Midbrain (tissue), 1 donor: Measurements from ENCODE around the gene RERG.
"Not testable (repeated sequence)": the region's sequence is repeated elsewhere in the genome, so short reads cannot be mapped to it uniquely, and the experiment has no call there.

Experiments used
- DNase-seq: peaks from one replicate; lab custom pipeline; 2025; lab: John Stamatoyannopoulos, UW

RERG gene, protein sequence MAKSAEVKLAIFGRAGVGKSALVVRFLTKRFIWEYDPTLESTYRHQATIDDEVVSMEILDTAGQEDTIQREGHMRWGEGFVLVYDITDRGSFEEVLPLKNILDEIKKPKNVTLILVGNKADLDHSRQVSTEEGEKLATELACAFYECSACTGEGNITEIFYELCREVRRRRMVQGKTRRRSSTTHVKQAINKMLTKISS

DNA sequence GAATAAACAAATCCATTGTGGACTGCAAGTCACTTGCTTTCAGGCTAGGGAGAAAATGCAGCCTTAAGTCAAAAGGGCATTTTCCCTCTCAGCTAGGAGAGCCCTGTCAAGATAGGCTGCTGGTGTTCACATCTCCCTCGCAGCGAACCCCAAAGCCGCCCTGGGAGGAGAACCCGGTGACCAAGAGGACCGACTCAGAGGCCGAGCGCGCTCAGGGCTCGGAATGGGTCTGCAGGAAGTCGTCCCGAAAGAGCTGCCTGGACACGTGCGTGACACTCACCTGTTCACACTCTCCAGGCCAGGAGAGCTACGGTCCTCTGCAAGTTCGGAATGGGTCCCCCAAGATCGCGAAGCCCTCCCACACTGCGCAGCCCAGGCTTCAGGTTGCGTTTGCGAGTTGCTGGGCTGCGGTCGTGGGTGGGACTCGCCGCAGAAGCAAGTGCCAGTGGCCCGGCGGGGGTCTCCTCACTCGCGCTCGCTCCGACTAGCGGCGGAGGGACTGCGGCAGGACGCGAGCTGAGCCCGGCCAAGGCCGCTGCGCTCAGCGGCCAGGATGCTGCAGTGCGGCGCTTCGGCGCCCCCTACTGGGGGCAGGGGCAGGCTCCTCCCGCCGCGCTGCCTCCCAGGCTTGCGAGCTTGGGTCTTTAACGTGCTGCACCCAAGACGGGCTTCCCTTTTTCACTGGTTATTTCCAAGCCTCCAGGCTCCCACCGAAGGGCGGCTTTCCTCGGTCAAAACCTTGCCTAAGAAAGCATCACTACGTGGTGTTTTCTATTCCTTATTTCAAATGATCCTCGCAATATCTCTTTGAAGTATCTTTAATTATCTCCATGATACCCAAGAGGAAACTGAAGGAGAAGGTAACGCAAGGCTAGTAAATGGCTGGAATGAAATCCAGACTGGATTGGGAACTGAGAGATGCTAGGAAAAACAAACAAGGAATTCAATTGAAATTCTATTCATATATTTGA is at the start of gene RERG:
RERG (minus strand) TSS at position 503 of the 971 bp plus-strand sequence. CDS start 3,928 bp downstream, outside the sequence.
- DNase-seq: peak; percentile 88

DNA sequence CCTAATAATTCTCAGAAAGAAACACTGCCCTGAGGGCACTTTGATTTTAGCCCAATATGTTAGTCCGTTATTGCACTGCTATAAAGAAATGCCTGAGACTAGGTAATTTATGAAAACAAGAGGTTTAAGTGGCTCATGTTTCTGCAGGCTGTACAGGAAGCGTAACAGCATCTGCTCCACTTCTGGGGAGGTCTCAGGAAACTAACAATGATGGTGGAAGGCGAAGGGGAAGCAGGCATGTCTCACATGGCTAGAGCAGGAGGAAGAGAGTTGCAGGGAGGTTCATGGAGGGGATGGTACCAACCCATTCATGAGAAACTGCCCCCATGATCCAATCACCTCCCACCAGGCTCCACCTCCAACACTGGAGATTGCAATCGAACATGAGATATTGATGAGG is 49.4 kb upstream of the RERG start:
- DNase-seq: no peak

DNA sequence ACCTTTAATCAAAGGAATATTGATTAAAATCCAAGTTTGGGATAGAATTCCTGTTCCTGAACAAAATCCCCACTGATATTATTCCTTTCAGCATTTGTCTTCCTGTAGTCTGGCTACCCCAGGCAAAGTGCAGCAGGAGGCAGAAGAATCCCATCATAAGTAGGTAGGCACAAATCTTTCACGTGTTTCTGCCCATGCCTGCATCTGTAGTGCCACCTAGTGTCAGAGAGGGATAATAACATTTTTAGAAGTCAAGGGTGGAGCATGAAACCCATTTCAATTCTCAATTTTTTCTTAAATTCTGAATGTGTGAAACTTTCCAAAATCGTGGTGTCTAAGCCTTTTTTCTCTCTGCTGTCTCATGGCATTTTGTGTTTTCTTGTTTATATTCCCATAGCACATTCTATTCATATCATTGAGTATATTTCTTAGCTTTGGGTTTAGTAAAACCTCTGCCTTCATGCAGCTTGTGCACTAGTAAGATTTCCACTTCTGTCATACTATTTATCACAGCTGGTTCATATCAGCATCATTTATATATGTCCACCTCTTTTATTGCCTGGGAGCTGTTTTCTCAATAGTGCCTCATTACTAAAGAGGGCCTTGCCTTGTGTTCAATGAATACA is 47.8 kb upstream of the RERG start:
- peak; percentile 45 for DNase-seq

DNA sequence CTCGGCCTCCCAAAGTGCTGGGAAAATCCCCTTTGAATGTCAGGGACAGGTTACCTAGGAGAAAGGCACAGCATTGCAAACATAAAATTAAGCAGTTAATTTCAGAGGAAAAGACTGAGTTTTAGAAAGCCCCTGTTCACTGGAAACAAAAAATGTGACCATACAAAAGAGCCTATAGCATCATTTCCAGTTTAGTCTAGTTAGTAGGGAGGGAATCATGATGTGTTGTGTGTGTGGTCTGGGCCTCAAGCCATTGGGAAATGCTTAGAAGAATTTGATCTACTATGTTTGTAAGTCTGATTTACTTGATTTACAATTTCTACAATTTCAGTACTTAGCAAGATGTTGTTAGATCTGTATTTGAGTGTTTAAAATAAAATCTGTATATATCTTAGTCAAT is 47.1 kb upstream of the RERG start:
- DNase-seq: no peak

DNA sequence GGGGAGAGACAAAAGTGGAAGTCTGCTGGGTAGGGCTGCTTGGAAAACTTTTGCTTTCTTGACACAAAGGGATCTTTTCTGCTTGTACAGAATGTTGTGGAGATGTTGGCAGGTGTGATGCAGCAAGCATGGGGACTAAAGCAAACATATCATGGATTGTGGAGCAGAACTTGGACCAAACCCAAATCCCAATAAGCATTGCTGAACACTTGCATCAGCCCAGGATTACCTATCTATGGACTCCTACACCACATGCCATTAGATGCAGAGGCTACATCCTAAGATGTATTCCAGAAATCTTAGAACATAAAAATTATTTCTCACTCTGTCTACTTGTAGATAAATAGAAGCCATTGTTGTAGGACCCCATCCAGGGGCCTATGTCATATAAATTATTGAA is 44.7 kb upstream of the RERG start:
- no peak for DNase-seq

DNA sequence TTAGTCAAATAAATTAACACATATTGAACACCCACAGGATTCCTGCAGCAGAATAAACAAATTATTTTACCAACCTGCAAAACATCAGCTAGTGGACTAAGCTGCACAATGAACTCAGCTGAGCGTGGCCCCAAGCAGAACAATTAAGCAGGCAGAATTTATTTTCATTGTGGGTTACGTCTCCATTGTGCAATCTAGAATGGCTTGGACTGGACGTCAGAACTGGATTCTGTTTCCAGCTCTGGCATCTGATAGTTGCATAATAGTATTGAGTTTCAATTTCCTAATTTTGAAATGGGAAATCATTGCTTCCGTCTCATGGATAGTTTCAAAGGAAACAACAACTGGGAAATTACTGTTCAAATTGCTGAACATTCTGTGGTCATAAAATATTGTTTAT is 35.5 kb upstream of the RERG start:
- DNase-seq: no peak

DNA sequence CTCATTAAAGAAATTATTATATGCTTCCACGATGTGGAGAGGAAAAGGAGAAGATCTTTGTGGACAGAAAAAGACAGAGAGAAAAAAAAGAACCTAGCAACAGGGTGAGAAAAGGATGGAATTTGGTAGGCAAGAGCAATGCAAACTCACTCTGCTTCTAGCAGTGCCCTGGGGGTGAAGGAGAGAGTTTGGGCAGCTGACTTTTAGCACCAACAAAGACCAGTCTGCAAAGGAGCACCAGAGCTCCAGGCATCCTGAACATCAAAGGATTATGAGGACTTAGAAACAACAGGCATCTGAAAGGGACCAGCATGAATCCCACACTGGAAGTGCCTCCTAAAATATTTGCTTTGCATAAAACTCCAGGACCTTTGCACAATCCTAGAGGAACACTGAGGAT is 32.8 kb upstream of the RERG start:
- DNase-seq: no peak

DNA sequence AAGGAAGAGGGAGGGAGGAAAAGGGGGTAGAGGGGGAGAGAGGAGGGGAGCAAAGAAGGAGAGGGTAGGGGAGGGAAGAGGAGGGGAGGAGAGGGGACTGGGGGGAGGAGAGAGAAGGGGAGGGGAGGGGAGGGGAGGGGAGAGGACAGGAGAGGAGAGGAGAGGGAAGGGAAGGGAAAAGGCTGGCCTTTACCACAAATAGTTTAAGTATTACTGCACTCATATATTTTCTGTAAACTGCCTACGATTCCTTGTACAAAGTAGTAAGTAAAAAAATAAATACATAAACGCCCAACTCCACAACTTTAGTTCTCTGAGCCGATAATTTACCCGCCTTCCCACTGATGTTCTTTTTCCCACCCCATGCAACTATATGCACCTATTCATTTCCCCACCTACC is 23.7 kb upstream of the RERG start:
- no peak for DNase-seq

DNA sequence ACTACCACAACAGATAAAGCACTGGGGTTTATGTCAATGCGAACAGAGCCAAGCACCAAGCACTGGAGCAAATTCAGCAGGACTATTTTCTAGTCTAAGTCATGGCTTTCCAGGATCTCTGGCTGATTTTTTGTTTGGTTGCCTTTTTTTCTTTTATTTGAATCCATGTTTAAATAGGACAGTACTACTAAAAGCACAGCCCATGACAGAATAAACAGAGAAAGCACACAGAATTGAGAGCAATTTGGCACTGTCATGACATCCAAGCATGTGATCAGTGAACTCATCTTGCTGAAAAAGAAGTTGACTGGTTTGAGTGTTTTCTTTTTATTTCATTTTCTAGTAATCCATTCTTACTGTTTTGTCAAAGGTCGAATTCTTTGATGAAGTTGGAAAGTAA is 23.1 kb upstream of the RERG start:
- DNase-seq: no peak

DNA sequence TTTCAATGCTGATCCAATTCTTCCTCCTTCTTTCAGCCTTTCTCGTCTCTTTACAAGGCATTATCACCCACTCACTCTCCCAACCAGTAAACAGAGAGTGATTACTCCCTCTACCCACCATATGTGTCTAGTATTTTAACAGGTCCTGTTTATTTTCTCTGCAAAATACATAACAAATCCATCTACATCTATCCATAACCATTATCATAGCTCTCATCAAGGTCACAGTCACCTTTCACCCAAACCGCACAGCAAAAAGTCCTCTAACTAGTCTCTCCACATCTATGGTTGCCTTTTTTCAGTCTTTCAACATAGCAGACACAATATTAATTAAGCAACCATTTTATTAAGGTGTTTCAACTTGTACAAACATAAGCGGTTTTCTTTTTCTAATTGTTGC is 21.9 kb upstream of the RERG start:
- DNase-seq: no peak

DNA sequence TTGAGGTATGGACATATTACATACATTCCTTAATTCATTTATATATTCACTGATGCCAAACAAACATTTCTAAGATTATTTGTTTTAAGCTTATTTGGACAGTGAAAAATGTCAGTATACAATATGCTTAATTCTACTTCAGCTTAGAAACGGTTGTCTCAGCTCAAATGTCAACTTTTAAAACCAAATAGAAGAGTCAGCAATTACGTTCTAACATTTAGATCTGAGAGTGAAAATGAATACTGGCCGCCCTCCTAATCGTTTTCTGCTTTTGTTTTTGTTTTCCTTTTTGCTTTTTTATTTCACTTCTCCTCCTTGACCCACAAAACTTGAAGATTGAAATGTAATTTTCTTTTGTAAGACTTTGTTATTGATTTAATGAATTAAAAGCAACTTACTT is 19.7 kb upstream of the RERG start:
- no peak for DNase-seq

DNA sequence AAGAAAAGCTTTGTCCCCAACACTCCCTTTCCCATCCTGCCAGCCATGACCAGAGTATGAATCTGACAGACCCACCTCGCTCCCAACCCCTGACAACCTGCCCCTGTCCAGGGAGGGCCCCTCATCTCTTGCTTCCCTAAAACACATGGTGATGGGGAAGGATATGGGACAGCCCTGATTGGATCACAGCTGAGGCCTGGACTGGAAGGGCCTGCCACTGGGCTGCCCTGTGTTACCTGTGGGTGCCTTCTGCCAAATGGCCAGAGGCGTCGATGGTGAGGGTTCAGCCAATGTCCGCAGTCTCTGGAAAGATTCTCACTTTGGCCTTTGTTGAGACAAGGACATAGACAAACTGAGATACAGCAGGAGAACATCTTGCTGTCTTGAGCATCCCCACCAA is 13.3 kb upstream of the RERG start:
- no peak for DNase-seq

DNA sequence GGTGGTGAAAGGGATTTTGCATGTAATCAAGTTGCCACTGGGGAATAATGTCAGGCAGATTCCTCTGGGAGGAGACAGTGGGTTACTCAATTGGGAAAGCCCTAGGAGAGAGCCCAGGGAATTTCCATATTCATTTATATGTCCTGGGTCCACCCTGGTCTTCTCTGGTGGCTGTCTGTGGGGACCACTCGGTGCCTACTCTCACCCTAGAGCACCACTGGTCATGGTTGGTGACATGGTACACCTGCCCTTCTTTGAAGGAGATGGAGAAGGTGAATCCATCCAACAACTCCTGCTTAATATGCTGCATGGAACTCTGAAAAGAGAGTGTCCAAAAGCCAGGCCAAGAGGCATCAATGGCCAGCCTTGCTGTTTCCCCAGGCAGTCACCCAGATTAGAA is 12.8 kb upstream of the RERG start:
- no peak for DNase-seq

DNA sequence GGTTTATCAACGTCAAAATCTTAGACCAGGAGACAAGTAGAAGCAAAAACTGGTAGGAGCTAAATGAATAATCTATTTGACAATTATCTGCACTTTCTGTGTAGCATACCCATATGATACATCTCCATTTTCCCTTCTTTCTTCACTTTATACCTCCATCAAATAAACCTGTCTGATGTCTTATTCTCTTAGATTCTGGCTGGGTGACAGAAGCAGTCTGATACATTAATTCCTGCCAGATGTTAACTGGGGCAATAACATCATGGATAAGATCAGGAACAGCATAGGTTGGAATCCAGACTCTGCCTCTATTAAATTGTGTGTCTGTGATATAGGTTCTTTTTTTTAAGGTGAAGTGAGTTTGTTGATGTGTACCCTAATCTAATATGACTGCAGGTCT is 11.7 kb upstream of the RERG start:
- no peak for DNase-seq

DNA sequence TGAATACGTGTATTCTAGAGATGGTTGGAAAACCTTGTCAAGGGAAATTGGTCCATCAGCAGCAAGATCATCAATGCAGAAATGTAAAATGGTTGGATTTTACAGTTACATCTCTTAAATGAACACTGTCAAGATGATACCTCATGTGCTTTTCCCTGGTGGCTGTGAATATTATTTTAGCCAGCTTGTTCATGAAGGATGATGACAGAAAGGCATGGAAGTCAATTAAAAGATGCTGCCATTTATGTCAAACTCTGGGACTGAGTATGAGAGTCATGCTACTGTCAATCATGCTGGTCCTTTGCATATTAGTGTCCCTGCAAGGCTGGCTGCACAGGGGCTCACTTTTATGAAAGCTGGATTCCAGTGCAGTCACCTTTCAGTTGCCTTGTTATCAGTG is 10.3 kb upstream of the RERG start:
- DNase-seq: no peak

DNA sequence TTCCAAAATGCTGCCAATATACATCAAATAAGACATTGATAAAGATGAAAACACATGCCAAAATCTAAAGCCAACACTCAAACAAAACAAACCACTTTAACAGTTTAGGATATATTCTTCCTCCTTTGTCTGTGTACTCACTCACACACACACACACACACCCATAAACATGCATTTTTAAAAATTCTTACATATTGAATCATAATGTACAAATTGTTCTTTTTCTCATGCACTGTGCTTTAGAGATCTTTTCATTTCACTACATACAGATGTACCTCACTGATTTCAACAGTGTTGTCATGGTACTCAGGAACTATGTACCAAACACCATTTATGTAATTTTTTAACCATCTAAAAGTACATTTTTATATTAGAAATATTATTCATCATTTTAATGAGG is 9.5 kb upstream of the RERG start:
- no peak for DNase-seq

DNA sequence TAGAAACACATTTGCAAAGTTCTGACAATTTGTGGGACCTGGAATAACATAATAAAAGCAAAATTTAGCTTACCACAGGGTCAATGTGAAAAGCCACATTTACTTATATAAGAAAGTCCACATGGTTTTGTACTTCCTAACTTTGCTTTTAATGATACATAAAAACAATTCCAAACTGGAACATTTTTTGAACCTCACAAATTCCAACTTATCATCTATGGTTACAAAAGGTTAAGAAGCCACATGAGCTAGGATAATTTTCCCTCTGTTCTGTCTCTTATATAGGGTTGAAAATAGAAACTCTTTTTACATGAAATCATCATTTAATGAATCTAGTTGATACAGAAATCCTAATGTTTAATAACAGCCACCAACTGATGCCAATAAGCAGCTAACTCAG is 8.9 kb upstream of the RERG start:
- DNase-seq: no peak

DNA sequence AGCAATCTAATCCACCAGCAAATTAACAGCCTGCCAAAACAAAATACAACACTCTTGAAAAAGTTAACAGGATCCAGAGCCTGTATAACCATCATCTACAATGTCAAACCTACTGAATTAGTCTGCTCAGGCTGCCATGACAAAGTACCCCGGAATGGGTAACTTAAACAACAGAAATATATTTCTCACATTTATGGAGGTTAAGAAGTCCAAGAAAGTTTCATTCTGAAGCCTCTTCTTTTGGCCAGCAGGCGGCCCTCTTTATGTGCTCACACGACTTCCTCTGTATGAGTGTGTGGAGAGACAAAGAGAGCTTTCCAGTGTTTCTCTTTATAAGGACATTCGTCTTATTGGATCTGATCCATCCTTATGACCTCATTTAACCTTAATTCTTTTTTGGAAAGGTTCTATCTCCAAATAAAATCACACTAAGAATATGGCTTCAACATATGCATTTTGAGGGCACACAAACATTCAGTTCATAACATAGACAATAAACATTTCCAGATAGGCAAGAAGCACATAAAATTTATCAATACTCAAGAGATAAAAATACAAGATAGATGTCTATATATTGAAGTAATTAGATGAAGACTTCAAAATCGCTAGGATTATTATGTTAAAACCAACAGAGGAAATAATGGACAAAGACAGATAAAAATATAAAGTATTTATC is 5.9 kb upstream of the RERG start:
- no peak for DNase-seq

DNA sequence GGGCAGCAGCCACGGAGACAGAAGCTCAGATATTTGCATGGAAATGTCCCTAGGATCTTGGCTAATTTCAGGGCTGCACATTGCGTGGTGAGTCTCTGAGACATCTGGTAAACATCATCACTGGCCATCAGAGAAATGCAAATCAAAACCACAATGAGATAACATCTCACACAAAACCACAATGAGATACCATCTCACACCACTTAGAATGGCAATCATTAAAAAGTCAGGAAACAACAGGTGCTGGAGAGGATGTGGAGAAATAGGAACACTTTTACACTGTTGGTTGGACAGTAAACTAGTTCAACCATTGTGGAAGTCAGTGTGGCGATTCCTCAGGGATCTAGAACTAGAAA is 4.6 kb upstream of the RERG start:
- DNase-seq: not testable (repeated sequence)

DNA sequence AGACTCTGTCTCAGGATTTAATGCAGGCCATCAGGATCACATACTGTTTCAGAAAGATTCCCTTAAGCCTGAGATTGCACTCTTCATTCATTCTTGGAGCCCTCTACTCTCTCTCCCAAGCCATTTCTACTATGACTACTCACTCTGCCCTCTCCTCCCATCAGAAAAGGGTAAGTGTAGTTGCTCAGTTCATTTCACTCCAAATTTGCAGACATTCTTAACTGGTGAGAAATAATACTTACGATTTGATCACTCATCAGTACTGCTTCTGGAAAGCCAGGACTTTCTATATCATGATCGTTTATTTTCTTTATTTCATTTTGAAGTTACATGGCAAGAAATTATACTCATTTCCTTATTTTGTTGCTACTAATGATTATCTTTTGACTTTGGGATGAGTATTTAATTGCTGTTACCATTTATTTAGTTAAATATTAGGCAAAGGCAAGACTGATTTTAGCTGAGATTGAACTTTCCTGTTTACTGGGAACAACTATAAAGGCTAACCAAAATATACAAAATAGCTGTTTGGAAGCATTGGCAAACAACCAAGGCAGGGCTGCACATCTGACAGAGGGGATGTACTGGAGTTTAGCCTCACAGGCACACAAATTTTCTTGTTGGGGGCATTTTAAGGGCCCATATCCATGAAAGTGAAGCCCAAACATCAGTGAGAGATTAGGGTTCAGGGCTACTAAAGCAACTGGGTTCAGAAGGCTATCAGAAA is 4.1 kb upstream of the RERG start:
- DNase-seq: no peak

DNA sequence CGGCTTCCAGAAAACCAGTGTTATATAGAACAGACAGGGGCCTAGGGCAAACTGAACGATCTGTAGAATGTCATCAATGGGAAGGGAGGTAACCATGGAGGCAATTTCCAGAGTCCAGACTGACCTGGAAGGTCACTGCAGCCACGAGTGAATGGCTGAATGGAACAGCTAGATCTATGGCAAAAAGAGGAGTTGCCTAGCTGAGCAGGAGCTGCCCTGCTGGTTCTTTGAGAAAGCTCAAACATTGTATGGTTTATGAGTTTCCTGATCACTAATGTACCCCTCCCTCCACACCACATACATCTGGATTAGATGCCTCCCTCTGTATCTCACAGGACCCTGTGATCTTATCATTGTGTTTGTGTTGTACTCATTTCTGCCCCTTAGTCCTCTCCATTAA is 1.0 kb upstream of the RERG start:
- DNase-seq: no peak

DNA sequence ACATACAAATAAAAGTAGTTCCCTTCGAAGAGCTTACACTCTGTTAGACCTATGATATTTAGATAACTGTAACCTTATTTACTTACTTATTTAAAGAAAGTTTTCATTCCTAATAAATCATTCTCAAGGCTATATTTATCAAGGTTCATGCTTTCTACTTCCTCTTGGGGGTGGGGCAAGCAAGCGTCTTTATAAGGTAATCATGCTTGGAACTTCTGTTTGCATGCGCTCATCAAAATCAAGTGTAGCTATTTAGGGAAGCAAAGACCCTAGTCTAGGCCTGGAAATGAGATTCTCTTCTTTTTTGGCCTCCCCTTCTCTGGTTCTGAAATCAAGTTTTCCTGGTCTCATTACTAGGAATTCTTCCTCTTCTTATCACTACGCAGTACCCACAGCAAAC is 766 bp downstream of the RERG start:
- no peak for DNase-seq
